ENCODE results near the gene TMEM132C.

The TMEM132C gene

DNA sequence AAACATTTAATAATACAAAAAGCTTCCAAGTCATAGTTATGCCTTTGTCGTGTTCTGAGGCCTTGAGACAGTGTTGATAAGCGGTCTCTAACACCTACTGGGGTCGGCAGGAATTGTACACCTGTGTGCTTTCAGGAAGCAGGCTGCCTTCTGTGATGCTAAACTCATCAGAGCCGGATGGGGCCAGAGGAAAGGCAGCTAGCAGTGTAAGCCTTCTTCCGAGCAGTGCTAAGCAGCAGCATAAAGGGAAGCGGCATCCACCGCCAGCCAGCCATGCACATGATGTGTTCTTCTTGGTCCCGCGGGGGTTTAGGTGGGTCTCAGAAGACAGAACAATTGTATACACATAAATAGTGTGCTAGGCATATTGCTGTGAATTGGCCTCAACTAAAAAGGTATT is 397.5 kb downstream of the TMEM132C start:
- H3K4me1 ChIP-seq (ENCODE audit: control insufficient read depth, insufficient read depth, low read length): no peaks in the 10 kb centered on the region
- H3K36me3 ChIP-seq (ENCODE audit: control insufficient read depth in 2 of 2, insufficient read depth in 1 of 2, low read length in 2 of 2): no peaks in the 10 kb centered on the region
- CTCF ChIA-PET: no interaction called here
- H3K27ac ChIP-seq (ENCODE audit: extremely low read depth, low read depth, low read length): no peak overlapping the region
- POLR2A ChIA-PET: no interaction called here
- H3K9me3 ChIP-seq (ENCODE audit: control insufficient read depth, insufficient read depth, low read depth, low read length): no peaks in the 10 kb centered on the region
- H3K4me3 ChIP-seq (ENCODE audit: low read depth, low read length): no peak overlapping the region
- TF ChIP-seq ZFHX2 (tag by site-specific recombination; conservative IDR thresholded peaks at IDR 0.05) (no peak), ZNF530 (tag by site-specific recombination; IDR thresholded peaks at IDR 0.05; ENCODE audit: low read depth) (no peak), ZNF416 (tag by site-specific recombination; IDR thresholded peaks at IDR 0.05) (no peak), ZNF221 (tag by site-specific recombination; IDR thresholded peaks at IDR 0.05; ENCODE audit: borderline replicate concordance) (no peak), YY2 (tag by site-specific recombination; IDR thresholded peaks at IDR 0.05) (no peak), EGR2 (tag by site-specific recombination; IDR thresholded peaks at IDR 0.05; ENCODE audit: low read depth) (no peak), ZNF670 (tag by site-specific recombination; IDR thresholded peaks at IDR 0.05; ENCODE audit: low read depth) (no peak), ZNF112 (tag by site-specific recombination; IDR thresholded peaks at IDR 0.05) (no peak), BCL11B (tag by site-specific recombination; IDR thresholded peaks at IDR 0.05; ENCODE audit: low read depth) (no peak), ZNF24 (tag by site-specific recombination; IDR thresholded peaks at IDR 0.05) (no peak), ZNF266 (tag by site-specific recombination; IDR thresholded peaks at IDR 0.05; ENCODE audit: low read depth) (no peak), ZXDB (tag by site-specific recombination; IDR thresholded peaks at IDR 0.05) (no peak), KLF16 (tag by site-specific recombination; IDR thresholded peaks at IDR 0.05) (no peak)

- ChIA-PET POLR2A (no interaction called here), CTCF (no interaction called here)
- TF ChIP-seq ZNF48 (tag by site-specific recombination; IDR thresholded peaks at IDR 0.05): no peak
- no peak for TF ChIP-seq ZFP37 (tag by site-specific recombination; IDR thresholded peaks at IDR 0.05)
- no peak for TF ChIP-seq SCRT1 (tag by site-specific recombination; IDR thresholded peaks at IDR 0.05; ENCODE audit: borderline replicate concordance)
- no peak for TF ChIP-seq ZNF335 (tag by site-specific recombination; conservative IDR thresholded peaks at IDR 0.05)
- no peak for TF ChIP-seq ZNF274 (IDR thresholded peaks at IDR 0.05; ENCODE audit: low read length)
- TF ChIP-seq ZNF274 (tag by site-specific recombination; IDR thresholded peaks at IDR 0.05; ENCODE audit: borderline replicate concordance): no peak
- no peak for TF ChIP-seq IKZF3 (tag by site-specific recombination; IDR thresholded peaks at IDR 0.05)
- TF ChIP-seq ZNF221 (tag by site-specific recombination; IDR thresholded peaks at IDR 0.05; ENCODE audit: borderline replicate concordance): no peak
- no peak for TF ChIP-seq WT1 (tag by site-specific recombination; IDR thresholded peaks at IDR 0.05)
- TF ChIP-seq ZNF155 (tag by site-specific recombination; IDR thresholded peaks at IDR 0.05): no peak
- TF ChIP-seq ZNF184 (tag by site-specific recombination; IDR thresholded peaks at IDR 0.05): no peak
- TF ChIP-seq ZNF600 (tag by site-specific recombination; IDR thresholded peaks at IDR 0.05): no peak
- TF ChIP-seq GLI4 (tag by site-specific recombination; IDR thresholded peaks at IDR 0.05): no peak
- TF ChIP-seq ZNF596 (tag by site-specific recombination; IDR thresholded peaks at IDR 0.05): no peak
- TF ChIP-seq ZNF354C (tag by site-specific recombination; IDR thresholded peaks at IDR 0.05; ENCODE audit: borderline replicate concordance, low read depth): no peak
- no peak for TF ChIP-seq ZNF514 (tag by site-specific recombination; IDR thresholded peaks at IDR 0.05)
- no peak for TF ChIP-seq ZNF132 (tag by site-specific recombination; IDR thresholded peaks at IDR 0.05; ENCODE audit: borderline replicate concordance)
- TF ChIP-seq ZNF121 (tag by site-specific recombination; IDR thresholded peaks at IDR 0.05): no peak
- no peak for TF ChIP-seq ZNF677 (tag by site-specific recombination; IDR thresholded peaks at IDR 0.05)
- no peak for TF ChIP-seq ZNF473 (tag by site-specific recombination; IDR thresholded peaks at IDR 0.05)
- H3K4me3 ChIP-seq (ENCODE audit: low read depth, low read length): no peak overlapping the region
- H3K9me3 ChIP-seq (ENCODE audit: control insufficient read depth, insufficient read depth, low read depth, low read length): no peaks in the 10 kb centered on the region
- H3K4me1 ChIP-seq (ENCODE audit: control insufficient read depth, insufficient read depth, low read length): no peaks in the 10 kb centered on the region
- no peaks in the 10 kb centered on the region for H3K36me3 ChIP-seq (ENCODE audit: control insufficient read depth in 2 of 2, insufficient read depth in 1 of 2, low read length in 2 of 2)
- no peak overlapping the region for H3K27ac ChIP-seq (ENCODE audit: extremely low read depth, low read depth, low read length)
Observed at GRCh38 chr12:128667193-128667592, 400.2 kb downstream of the TMEM132C start.

All from HEK293 (cell line).